WERI-Rb-1 (cell line): ENCODE results near the gene ABLIM2.

Experiments
- DNase-seq: peaks from one replicate; pipeline ENCODE4 v3.0.0-alpha.2; 2020
- H3K27ac ChIP-seq: fragments of 250-450 bp; sonication (Bioruptor Pico); 2 replicates; pipeline ENCODE4 v1.5.1; 2020; ENCODE audit warnings: mild to moderate bottlenecking, moderate library complexity
- H3K27me3 ChIP-seq: fragments of 250-450 bp; sonication (Bioruptor Pico); 2 replicates; pipeline ENCODE4 v1.5.1; 2021; ENCODE audit warnings: mild to moderate bottlenecking, low read depth, moderate library complexity; ENCODE audit not compliant: insufficient read depth, severe bottlenecking
- H3K36me3 ChIP-seq: fragments of 250-450 bp; sonication (Bioruptor Pico); 2 replicates; pipeline ENCODE4 v1.5.1; 2020; ENCODE audit warnings: mild to moderate bottlenecking, moderate library complexity
- H3K4me3 ChIP-seq: 2 replicates; pipeline ENCODE4 v1.5.1; 2011; ENCODE audit warnings: low read depth, mild to moderate bottlenecking, control low read depth, low read length
- H3K9me3 ChIP-seq: fragments of 250-450 bp; sonication (Bioruptor Pico); 2 replicates; pipeline ENCODE4 v1.5.1; 2021; ENCODE audit warnings: mild to moderate bottlenecking, moderate library complexity; ENCODE audit not compliant: severe bottlenecking
- CTCF ChIP-seq: IDR thresholded peaks from 2 replicates; pipeline ENCODE4 v1.5.1; 2011; ENCODE audit warnings: low read depth, mild to moderate bottlenecking, control low read depth, inconsistent platforms, low read length

ABLIM2 gene

GRCh38 chr4:8174970-8175369 lies 16.4 kb upstream of the ABLIM2 start:
- no peaks in the 10 kb centered on the region for H3K27me3 ChIP-seq
- no peak overlapping the region for H3K4me3 ChIP-seq
- no peaks in the 10 kb centered on the region for H3K9me3 ChIP-seq
- H3K27ac ChIP-seq = no peak overlapping the region
- no peak for DNase-seq
- H3K36me3 ChIP-seq = no peaks in the 10 kb centered on the region
- TF ChIP-seq CTCF = no peak

GRCh38 chr4:8173492-8174242 lies 15.1 kb upstream of the ABLIM2 start:
- H3K27ac ChIP-seq = no peak overlapping the region
- peak; percentile 31; the same call in 1 of the 2 replicates for TF ChIP-seq CTCF
- H3K4me3 ChIP-seq = no peak overlapping the region
- no peaks in the 10 kb centered on the region for H3K36me3 ChIP-seq
- H3K27me3 ChIP-seq = no peaks in the 10 kb centered on the region
- H3K9me3 ChIP-seq = peaks cover 4% of the 10 kb centered on the region
- no peak for DNase-seq

GRCh38 chr4:8171984-8172924 lies 13.6 kb upstream of the ABLIM2 start:
- Histone ChIP-seq H3K27me3 (no peaks in the 10 kb centered on the region), H3K36me3 (no peaks in the 10 kb centered on the region), H3K9me3 (peaks cover 11% of the 10 kb centered on the region), H3K27ac (no peak overlapping the region), H3K4me3 (no peak overlapping the region)
- TF ChIP-seq CTCF = no peak
- DNase-seq = no peak

- H3K4me3 ChIP-seq = no peak overlapping the region
- H3K9me3 ChIP-seq = peaks cover 11% of the 10 kb centered on the region
- no peak for TF ChIP-seq CTCF
- DNase-seq = no peak
- H3K27me3 ChIP-seq = no peaks in the 10 kb centered on the region
- no peak overlapping the region for H3K27ac ChIP-seq
- no peaks in the 10 kb centered on the region for H3K36me3 ChIP-seq
Measured at GRCh38 chr4:8171266-8171665, 12.7 kb upstream of the ABLIM2 start.

GRCh38 chr4:8170341-8170740 lies 11.7 kb upstream of the ABLIM2 start:
- Histone ChIP-seq H3K9me3 (peaks cover 11% of the 10 kb centered on the region), H3K27me3 (no peaks in the 10 kb centered on the region), H3K4me3 (no peak overlapping the region), H3K27ac (no peak overlapping the region), H3K36me3 (no peaks in the 10 kb centered on the region)
- DNase-seq = no peak
- no peak for TF ChIP-seq CTCF
